Body of pancreas (tissue), 4 donors: ENCODE data around the gene TSPEAR. TPM values are rescaled to one million over a fixed set of nuclear protein-coding genes. Genes with fewer than 3 reads are reported as not detected.
"Not testable (repeated sequence)": the region's sequence is repeated elsewhere in the genome, so short reads cannot be mapped to it uniquely, and the experiment has no call there.

Source experiments
- ATAC-seq: fragments of 150-250 bp; one replicate; pipeline ENCODE4 v1.9.1; 2016
- DNase-seq, 4 donors: peaks; one replicate each; pipeline ENCODE4 v3.0.0-alpha.2; 2019
- H3K27ac ChIP-seq, 4 donors: fragments of 200-600 bp; sonication (generic); 1 replicate in 3 of 4; 2 replicates in 1 of 4; pipeline versions ENCODE4 v1.5.1 to v1.6.1; 2016 to 2019; ENCODE audit warnings: mild to moderate bottlenecking in 1 of 4, mixed read lengths in 1 of 4, moderate library complexity in 1 of 4
- H3K27me3 ChIP-seq, 2 donors: fragments of 200-600 bp; sonication (generic); one replicate each; pipeline ENCODE4 v1.6.0; 2016; ENCODE audit warnings: mild to moderate bottlenecking in 1 of 2
- H3K36me3 ChIP-seq, 2 donors: fragments of 200-600 bp; sonication (generic); replicated peaks in 1 of 2; 2 replicates each; pipeline ENCODE4 v1.5.1; 2016; ENCODE audit warnings: low read depth in 2 of 2; ENCODE audit not compliant: insufficient read depth in 1 of 2
- H3K4me1 ChIP-seq: fragments of 200-600 bp; sonication (generic); one replicate; pipeline ENCODE4 v1.6.0; 2016
- H3K4me3 ChIP-seq, 2 donors: fragments of 200-600 bp; sonication (generic); 1 replicate in 1 of 2; 2 replicates in 1 of 2; pipeline ENCODE4 v1.5.1; 2016 to 2019
- H3K9me3 ChIP-seq, 3 donors: fragments of 200-600 bp; sonication (generic); 1 replicate in 2 of 3; 2 replicates in 1 of 3; pipeline ENCODE4 v1.5.1; 2016
- POLR2A ChIP-seq, 3 donors: fragments of 450-650 bp; IDR thresholded peaks; one replicate each; pipeline ENCODE4 v1.6.1; 2016; ENCODE audit warnings: antibody characterized with exemption in 3 of 3, mild to moderate bottlenecking in 2 of 3
- WGBS, 2 donors: methylation state at CpG; one replicate each; pipeline ENCODE4 v1.1.5; 2017; 5-methylcytosine and 5-hydroxymethylcytosine counted together
- intact Hi-C: fragments of 100-400 bp; cut with DNase I; formaldehyde crosslinking; loops from one replicate; pipeline ENCODE4 v1.15.1; 2023
- total RNA-seq, 2 donors: library from RNA; depleted of rRNA; stranded (reverse); fragments of >200 nt; gene quantifications; one replicate each; pipeline ENCODE4 v1.1.0, GENCODE V29; 2016
- TF ChIP-seq, protein P1 (sequence below), 7 experiments: fragments of 450-650 bp in 4 of 7; fragments of 200-600 bp in 3 of 7; sonication (generic) in 3 of 7; IDR thresholded peaks; one replicate each; pipeline ENCODE4 v1.5.1; 2016 to 2019; ENCODE audit warnings: antibody characterized with exemption in 7 of 7

The TSPEAR gene
- total RNA-seq, 2 donors from 2014 or later, result 0.52 TPM; not detected in 1

DNA sequence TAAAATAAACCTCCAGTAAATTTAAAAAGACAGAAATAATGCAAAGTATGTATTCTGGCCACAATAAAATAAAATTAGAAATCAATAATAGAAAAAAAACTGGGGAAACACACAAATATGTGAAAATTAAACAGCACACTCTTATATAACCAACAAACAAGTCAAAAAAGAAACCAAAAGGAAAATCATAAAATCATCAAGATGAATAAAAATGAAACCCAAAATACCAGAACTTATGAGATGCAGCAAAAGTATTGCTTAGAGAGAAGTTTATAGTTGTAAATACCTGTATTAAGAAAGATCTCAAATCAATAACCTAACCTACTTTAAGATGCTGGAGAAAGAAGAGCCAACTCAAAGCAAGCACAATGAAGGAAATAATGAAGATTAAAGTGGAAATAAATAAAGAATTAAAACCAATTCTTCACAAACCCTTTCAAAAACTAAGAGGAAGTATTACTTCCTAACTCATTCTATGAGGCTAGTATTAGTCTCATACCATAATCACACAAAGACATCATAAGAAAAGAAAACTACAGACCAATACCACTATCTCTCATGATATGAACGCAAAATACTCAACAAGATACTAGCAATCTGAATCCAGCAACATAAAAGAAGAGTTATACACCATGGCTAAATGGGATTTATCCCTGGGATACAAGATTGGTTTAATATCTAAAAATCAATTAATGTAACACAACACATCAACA lies 146.3 kb downstream of the TSPEAR start:
- no peaks in the 10 kb centered on the region for H3K4me1 ChIP-seq
- no peak for ATAC-seq
- intact Hi-C loops, result no loop called here
- no peak overlapping the region for H3K4me3 ChIP-seq
- H3K27ac ChIP-seq, result no peak overlapping the region
- WGBS, 2 donors, result 0 to 65% methylated on average over 1 of the region's 1 CpG
- TF ChIP-seq, protein P1, sequence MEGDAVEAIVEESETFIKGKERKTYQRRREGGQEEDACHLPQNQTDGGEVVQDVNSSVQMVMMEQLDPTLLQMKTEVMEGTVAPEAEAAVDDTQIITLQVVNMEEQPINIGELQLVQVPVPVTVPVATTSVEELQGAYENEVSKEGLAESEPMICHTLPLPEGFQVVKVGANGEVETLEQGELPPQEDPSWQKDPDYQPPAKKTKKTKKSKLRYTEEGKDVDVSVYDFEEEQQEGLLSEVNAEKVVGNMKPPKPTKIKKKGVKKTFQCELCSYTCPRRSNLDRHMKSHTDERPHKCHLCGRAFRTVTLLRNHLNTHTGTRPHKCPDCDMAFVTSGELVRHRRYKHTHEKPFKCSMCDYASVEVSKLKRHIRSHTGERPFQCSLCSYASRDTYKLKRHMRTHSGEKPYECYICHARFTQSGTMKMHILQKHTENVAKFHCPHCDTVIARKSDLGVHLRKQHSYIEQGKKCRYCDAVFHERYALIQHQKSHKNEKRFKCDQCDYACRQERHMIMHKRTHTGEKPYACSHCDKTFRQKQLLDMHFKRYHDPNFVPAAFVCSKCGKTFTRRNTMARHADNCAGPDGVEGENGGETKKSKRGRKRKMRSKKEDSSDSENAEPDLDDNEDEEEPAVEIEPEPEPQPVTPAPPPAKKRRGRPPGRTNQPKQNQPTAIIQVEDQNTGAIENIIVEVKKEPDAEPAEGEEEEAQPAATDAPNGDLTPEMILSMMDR (IDR thresholded peaks at IDR 0.05), result no peak
- TF ChIP-seq POLR2A (IDR thresholded peaks at IDR 0.05), result no peak
- H3K9me3 ChIP-seq, result no peaks in the 10 kb centered on the region
- DNase-seq, result no peak
- no peaks in the 10 kb centered on the region for H3K36me3 ChIP-seq
- no peaks in the 10 kb centered on the region for H3K27me3 ChIP-seq

- no peak overlapping the region for H3K4me3 ChIP-seq
- TF ChIP-seq POLR2A (IDR thresholded peaks at IDR 0.05), result no peak
- TF ChIP-seq, protein P1 (IDR thresholded peaks at IDR 0.05), result no peak
- H3K4me1 ChIP-seq, result no peaks in the 10 kb centered on the region
- H3K9me3 ChIP-seq, result no peaks in the 10 kb centered on the region
- ATAC-seq, result no peak
- 55 to 58% methylated on average over 1 of the region's 1 CpG for WGBS, 2 donors
- no peaks in the 10 kb centered on the region for H3K27me3 ChIP-seq
- intact Hi-C loops, result no loop called here
- no peak overlapping the region for H3K27ac ChIP-seq
- DNase-seq, result no peak
- H3K36me3 ChIP-seq, result no peaks in the 10 kb centered on the region
Measured at GRCh38 chr21:44564099-44564498, 147.3 kb downstream of the TSPEAR start.

DNA sequence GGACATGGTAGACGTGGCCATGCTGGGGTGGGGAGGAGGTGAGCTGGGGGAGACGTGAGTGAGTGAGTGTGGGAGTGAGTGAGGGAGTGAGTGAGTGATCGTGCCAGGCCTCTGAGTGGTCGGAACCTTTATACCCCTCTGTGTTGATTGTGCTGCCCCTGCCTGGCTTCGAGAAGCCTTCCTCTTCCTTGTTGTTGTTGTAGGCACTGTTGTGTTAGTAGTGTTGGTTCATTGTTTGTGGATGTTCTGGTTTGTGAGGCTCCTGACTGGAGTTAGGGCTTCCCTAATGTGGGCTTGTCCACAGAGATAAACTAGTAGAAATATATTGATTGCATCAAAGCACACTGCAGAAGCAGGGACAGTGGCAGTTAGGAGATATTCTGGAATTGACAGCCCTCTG lies 152.7 kb downstream of the TSPEAR start, which contains the start of gene KRTAP10-3:
Gene KRTAP10-3, minus strand, starts transcription at position 101 of the 400 bp plus-strand sequence. Its CDS starts 80 bp downstream, at position 21.
- H3K27ac ChIP-seq, result no peak within 1 kb of the TSS
- intact Hi-C loops, result no loop called here
- no peaks in the 10 kb centered on the region for H3K9me3 ChIP-seq
- WGBS, 2 donors, result 50 to 53% methylated on average over 4 to 5 of the region's 5 CpGs
- no peaks in the 10 kb centered on the region for H3K4me1 ChIP-seq
- no peaks in the 10 kb centered on the region for H3K27me3 ChIP-seq
- TF ChIP-seq POLR2A (IDR thresholded peaks at IDR 0.05), result no peak
- TF ChIP-seq, protein P1 (IDR thresholded peaks at IDR 0.05), result no peak
- no peak for DNase-seq
- no peak for ATAC-seq
- H3K4me3 ChIP-seq, result no peak within 1 kb of the TSS
- H3K36me3 ChIP-seq, result no peaks in the 10 kb centered on the region

GRCh38 chr21:44558329-44558675 lies 153.1 kb downstream of the TSPEAR start:
- ATAC-seq, H3K9me3 ChIP-seq, intact Hi-C loops, H3K27me3 ChIP-seq, H3K4me3 ChIP-seq, H3K27ac ChIP-seq, DNase-seq, H3K36me3 ChIP-seq, H3K4me1 ChIP-seq: not testable (repeated sequence)
- 0 to 50% methylated on average over 2 to 7 of the region's 10 CpGs for WGBS, 2 donors

GRCh38 chr21:44557491-44558328 lies 153.7 kb downstream of the TSPEAR start:
- TF ChIP-seq POLR2A (IDR thresholded peaks at IDR 0.05), result no peak
- TF ChIP-seq, protein P1 (IDR thresholded peaks at IDR 0.05), result no peak
- WGBS, 2 donors, result 31 to 40% methylated on average over 26 to 30 of the region's 30 CpGs
- DNase-seq, result no peak
- Histone ChIP-seq H3K27me3 (no peaks in the 10 kb centered on the region), H3K27ac (no peak overlapping the region), H3K9me3 (no peaks in the 10 kb centered on the region), H3K36me3 (no peaks in the 10 kb centered on the region), H3K4me1 (no peaks in the 10 kb centered on the region), H3K4me3 (no peak overlapping the region)
- intact Hi-C loops, result no loop called here
- ATAC-seq, result no peak
